Ishikawa (cell line): ENCODE measurements around the gene ARHGEF26.

Experiments used
- CREB1 ChIP-seq: IDR thresholded peaks from 2 replicates; pipeline ENCODE4 v1.6.1; 2012; ENCODE audit warnings: low read depth
- EGR1 ChIP-seq: IDR thresholded peaks from 2 replicates; pipeline ENCODE4 v1.6.1; 2012
- EP300 ChIP-seq: IDR thresholded peaks from 2 replicates; pipeline ENCODE4 v1.6.1; 2012; ENCODE audit warnings: borderline replicate concordance
- TEAD4 ChIP-seq: IDR thresholded peaks from 2 replicates; pipeline ENCODE4 v1.6.1; 2012
- YY1 ChIP-seq: IDR thresholded peaks from 2 replicates; pipeline ENCODE4 v1.6.1; 2012; ENCODE audit warnings: low read depth
- ZBTB7A ChIP-seq: IDR thresholded peaks from 2 replicates; pipeline ENCODE4 v1.6.1; 2012; ENCODE audit warnings: low read depth
- TF ChIP-seq, protein P1 (sequence below): IDR thresholded peaks from 2 replicates; pipeline ENCODE4 v1.6.1; 2012; ENCODE audit warnings: low read depth, mild to moderate bottlenecking
- TF ChIP-seq, protein P2 (sequence below): IDR thresholded peaks from 2 replicates; pipeline ENCODE4 v1.6.1; 2012

- TF ChIP-seq EP300, result no peak
- TF ChIP-seq YY1, result no peak
- TF ChIP-seq, protein P1, sequence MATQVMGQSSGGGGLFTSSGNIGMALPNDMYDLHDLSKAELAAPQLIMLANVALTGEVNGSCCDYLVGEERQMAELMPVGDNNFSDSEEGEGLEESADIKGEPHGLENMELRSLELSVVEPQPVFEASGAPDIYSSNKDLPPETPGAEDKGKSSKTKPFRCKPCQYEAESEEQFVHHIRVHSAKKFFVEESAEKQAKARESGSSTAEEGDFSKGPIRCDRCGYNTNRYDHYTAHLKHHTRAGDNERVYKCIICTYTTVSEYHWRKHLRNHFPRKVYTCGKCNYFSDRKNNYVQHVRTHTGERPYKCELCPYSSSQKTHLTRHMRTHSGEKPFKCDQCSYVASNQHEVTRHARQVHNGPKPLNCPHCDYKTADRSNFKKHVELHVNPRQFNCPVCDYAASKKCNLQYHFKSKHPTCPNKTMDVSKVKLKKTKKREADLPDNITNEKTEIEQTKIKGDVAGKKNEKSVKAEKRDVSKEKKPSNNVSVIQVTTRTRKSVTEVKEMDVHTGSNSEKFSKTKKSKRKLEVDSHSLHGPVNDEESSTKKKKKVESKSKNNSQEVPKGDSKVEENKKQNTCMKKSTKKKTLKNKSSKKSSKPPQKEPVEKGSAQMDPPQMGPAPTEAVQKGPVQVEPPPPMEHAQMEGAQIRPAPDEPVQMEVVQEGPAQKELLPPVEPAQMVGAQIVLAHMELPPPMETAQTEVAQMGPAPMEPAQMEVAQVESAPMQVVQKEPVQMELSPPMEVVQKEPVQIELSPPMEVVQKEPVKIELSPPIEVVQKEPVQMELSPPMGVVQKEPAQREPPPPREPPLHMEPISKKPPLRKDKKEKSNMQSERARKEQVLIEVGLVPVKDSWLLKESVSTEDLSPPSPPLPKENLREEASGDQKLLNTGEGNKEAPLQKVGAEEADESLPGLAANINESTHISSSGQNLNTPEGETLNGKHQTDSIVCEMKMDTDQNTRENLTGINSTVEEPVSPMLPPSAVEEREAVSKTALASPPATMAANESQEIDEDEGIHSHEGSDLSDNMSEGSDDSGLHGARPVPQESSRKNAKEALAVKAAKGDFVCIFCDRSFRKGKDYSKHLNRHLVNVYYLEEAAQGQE, result no peak
- no peak for TF ChIP-seq EGR1
- no peak for TF ChIP-seq TEAD4
- no peak for TF ChIP-seq CREB1
- TF ChIP-seq ZBTB7A, result no peak
- TF ChIP-seq, protein P2, sequence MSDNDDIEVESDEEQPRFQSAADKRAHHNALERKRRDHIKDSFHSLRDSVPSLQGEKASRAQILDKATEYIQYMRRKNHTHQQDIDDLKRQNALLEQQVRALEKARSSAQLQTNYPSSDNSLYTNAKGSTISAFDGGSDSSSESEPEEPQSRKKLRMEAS, result no peak
Observed at GRCh38 chr3:154131830-154132229, 10.6 kb downstream of the ARHGEF26 start.
